Measurements from ENCODE around the gene SCAANT1. TPM values are rescaled to one million over a fixed set of nuclear protein-coding genes. Genes with fewer than 3 reads are reported as not detected.

The SCAANT1 gene
- total and polyA plus RNA-seq, 2 of the 8 experiments (the other 6 are each of a cell fraction or from before 2014, with no cell fraction given), result not detected

DNA sequence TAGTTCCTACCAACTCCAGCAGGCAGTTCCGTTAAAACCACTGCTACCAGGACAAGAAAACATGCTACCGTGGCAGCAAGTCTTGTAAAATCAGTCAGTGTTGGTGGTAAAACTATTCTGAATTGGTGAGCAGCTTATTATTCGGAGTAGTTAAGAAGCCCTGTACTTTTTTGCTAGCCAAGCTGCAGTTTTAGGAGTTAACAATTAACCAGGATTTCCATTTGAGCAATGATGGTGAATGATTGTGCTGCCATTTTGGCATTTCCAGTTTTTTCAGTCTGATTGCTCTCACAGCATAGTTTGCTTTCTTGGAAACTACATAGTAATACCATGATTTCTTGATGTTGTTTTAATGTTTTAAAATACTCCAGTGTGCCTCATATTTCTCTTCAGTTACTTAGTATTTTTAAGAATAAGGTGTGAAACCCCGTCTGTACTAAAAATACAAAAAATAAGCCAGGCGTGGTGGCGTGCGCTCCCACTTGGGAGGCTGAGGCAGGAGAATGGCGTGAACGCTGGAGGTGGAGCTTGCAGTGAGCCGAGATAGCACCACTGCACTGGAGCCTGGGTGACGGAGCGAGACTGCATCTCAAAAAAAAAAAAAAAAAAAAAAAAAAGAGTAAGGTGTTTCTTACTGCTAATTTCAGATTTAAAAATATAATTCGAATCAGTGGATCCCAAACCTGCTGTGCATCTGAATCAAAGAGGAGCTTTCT lies 43.8 kb upstream of the SCAANT1 start:
- Histone ChIP-seq H4K5ac (ENCODE audit: insufficient read length, low read depth, low read length) (no peak overlapping the region), H3K9me3 (ENCODE audit: insufficient read depth in 2 of 2, low read depth in 1 of 2, low read length in 1 of 2) (no peaks in the 10 kb centered on the region), H3K14ac (ENCODE audit: insufficient read length) (no peak overlapping the region), H3K4ac (replicated peaks; ENCODE audit: insufficient read length, low read depth, low read length) (no peak overlapping the region), H4K8ac (ENCODE audit: extremely low read depth, insufficient read depth, low read length) (no peak overlapping the region), H3K56ac (replicated peaks; ENCODE audit: insufficient read length, low read depth, low read length) (no peak overlapping the region), H2BK20ac (ENCODE audit: low read length) (no peak overlapping the region), H3K18ac (ENCODE audit: extremely low read depth, low read length) (no peak overlapping the region), H3K27ac (ENCODE audit: low read depth, low read length) (no peak overlapping the region), H4K91ac (replicated peaks; ENCODE audit: insufficient read length, low read length) (no peak overlapping the region), H4K20me1 (replicated peaks in 1 of 2; ENCODE audit: control insufficient read depth in 1 of 2, insufficient read depth in 2 of 2, low read length in 2 of 2) (no peaks in the 10 kb centered on the region), H2BK5ac (ENCODE audit: low read depth, low read length) (no peak overlapping the region), H3K9ac (replicated peaks in 1 of 4; ENCODE audit: extremely low read depth in 1 of 4, low read depth in 3 of 4, low read length in 3 of 4) (no peak overlapping the region), H2BK15ac (ENCODE audit: low read length) (no peak overlapping the region), H2AK5ac (ENCODE audit: low read depth, low read length) (no peak overlapping the region), H3K27me3 (replicated peaks in 1 of 4; ENCODE audit: control insufficient read depth in 3 of 4, extremely low read depth in 1 of 4, insufficient read depth in 3 of 4, low read length in 3 of 4) (no peaks in the 10 kb centered on the region), H3K4me2 (ENCODE audit: insufficient read depth in 1 of 2, low read depth in 2 of 2, low read length in 2 of 2) (no peak overlapping the region), H3K23me2 (ENCODE audit: low read depth, low read length) (no peaks in the 10 kb centered on the region), H3K79me2 (ENCODE audit: control insufficient read depth in 1 of 2, insufficient read depth in 2 of 2, low read length in 2 of 2) (0 out of 4 replicates have a peak, but pooled peaks cover 0 to 4% of the 10 kb centered on the region in 2 experiments), H3K36me3 (ENCODE audit: control insufficient read depth in 2 of 4, insufficient read depth in 4 of 4, low read length in 3 of 4) (no peaks in the 10 kb centered on the region), H3K23ac (ENCODE audit: insufficient read length) (no peak overlapping the region), H3K79me1 (ENCODE audit: low read depth, low read length) (peaks cover 2% of the 10 kb centered on the region; the same call in 1 of the 2 replicates), H2AFZ (ENCODE audit: low read length) (no peak overlapping the region), H2BK120ac (replicated peaks; ENCODE audit: low read depth, low read length) (no peak overlapping the region), H2BK12ac (ENCODE audit: low read depth, low read length) (no peak overlapping the region), H3K4me1 (replicated peaks in 1 of 4; ENCODE audit: control insufficient read depth in 3 of 4, insufficient read depth in 4 of 4, low read length in 3 of 4) (peaks cover 0 to 20% (median 12%) of the 10 kb centered on the region in 4 experiments; a peak in 4 of 7 replicates), H3K4me3 (ENCODE audit: extremely low read depth in 1 of 4, insufficient read depth in 2 of 4, low read depth in 3 of 4, low read length in 4 of 4) (no peak overlapping the region)
- FAIRE-seq (no peak), DNase-seq (ENCODE audit: low read depth in 1 of 2, low spot score in 2 of 2) (no peak)
- POLR2A ChIA-PET (ENCODE audit: partially characterized antibody), result no interaction called here
- CTCF ChIA-PET (ENCODE audit: partially characterized antibody), result interaction anchor here (0.9 to 2.3 kb wide), 3 partner anchors 11 to 38 kb away, joined by 3 to 11 read pairs (median 3); no protein-coding TSS in a partner anchor
- 95% methylated on average over 13 of the region's 13 CpGs; no CpG with 5 or more reads in 1 of the 2 experiments for WGBS, 2 experiments (ENCODE audit: extremely low coverage in 1 of 2, insufficient coverage in 1 of 2, insufficient read length in 1 of 2, insufficient replicate concordance in 2 of 2, low coverage in 1 of 2, low lambda C conversion rate in 2 of 2, missing lambda C conversion rate in 1 of 2)
- TF ChIP-seq SUZ12 (IDR thresholded peaks at IDR 0.05; ENCODE audit: low read length) (no peak), KDM1A (IDR thresholded peaks at IDR 0.05; ENCODE audit: borderline replicate concordance, low read length) (no peak), YY1 (IDR thresholded peaks at IDR 0.05; ENCODE audit: low read depth, low read length) (no peak), CREB1 (IDR thresholded peaks at IDR 0.05) (no peak), CHD1 (IDR thresholded peaks at IDR 0.05; ENCODE audit: low read depth, low read length) (no peak), GABPA (IDR thresholded peaks at IDR 0.05; ENCODE audit: borderline replicate concordance, insufficient read depth, low read length) (no peak), TAF7 (optimal IDR thresholded peaks at IDR 0.05; ENCODE audit: borderline replicate concordance, low read depth, low read length) (no peak), PHF8 (conservative IDR thresholded peaks at IDR 0.05; ENCODE audit: low read depth, low read length) (no peak), MAFK (IDR thresholded peaks at IDR 0.05; ENCODE audit: low read depth, low read length) (no peak), POLR2AphosphoS5 (IDR thresholded peaks at IDR 0.05; ENCODE audit: low read depth, low read length) (no peak)
- TF ChIP-seq, protein P1, sequence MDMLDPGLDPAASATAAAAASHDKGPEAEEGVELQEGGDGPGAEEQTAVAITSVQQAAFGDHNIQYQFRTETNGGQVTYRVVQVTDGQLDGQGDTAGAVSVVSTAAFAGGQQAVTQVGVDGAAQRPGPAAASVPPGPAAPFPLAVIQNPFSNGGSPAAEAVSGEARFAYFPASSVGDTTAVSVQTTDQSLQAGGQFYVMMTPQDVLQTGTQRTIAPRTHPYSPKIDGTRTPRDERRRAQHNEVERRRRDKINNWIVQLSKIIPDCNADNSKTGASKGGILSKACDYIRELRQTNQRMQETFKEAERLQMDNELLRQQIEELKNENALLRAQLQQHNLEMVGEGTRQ (IDR thresholded peaks at IDR 0.05; ENCODE audit: low read length), result no peak
